Fibroblast of mammary gland (primary cell): ENCODE data around the gene STMND1.
A peak's percentile ranks its signal among the peaks of the same experiment; 100 is the strongest.

Experiments used
- DNase-seq: peaks from one replicate; pipeline ENCODE4 v3.0.0-alpha.2; 2010; ENCODE audit warnings: low read depth
- H3K4me3 ChIP-seq: 2 replicates; pipeline ENCODE4 v1.5.1; 2011; ENCODE audit warnings: low read depth, mild to moderate bottlenecking, low read length, moderate library complexity; ENCODE audit not compliant: control insufficient read depth
- TF ChIP-seq, protein P1 (sequence below): conservative IDR thresholded peaks from 2 replicates; pipeline ENCODE4 v1.5.1; 2011; ENCODE audit warnings: low read depth, low read length, inconsistent platforms; ENCODE audit not compliant: control insufficient read depth, insufficient read depth

STMND1 gene

DNA sequence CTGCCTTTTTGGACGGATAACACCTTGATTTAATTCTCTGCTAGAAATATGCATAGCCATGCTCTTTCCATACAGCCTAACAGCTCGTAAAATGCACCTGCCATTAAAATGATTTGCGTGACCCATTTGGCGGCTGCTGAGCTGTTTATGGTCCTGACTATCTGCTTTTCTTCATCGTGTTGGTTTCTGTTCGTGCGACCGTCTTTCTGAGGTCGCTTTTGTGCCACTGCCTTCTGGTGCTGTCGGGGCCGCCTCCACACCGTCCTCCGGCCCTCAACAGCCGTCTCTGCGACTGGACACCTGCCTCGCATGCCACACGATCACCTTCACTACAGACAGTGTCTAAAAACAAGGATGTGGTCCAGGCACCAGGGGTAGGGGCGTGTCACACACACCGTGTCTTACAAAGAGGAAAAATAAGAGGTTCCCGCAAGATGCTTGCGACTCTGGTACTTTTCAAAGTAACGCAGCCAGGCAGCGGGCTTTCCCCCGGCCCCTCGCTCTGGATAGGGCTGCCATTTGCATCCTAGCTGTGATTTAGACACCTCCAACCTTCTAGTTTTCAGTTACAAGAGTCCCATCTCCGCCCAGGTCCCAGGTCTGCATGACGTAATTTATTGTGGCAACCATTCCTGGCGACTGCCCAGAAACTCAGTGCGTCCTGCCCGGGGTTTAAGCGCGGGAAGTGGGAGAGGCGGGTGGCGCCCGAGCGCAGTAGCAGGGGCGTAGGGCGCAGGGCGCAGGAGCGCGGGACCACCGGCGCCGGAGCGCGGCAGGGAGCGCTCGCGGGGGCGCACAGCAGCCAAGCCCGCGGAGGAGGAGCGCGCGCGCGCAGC, at the start of gene STMND1:
Gene STMND1 (plus strand): TSS at position 629 of the 836 bp plus-strand sequence. CDS start 208 bp downstream, outside the sequence.
- no peak within 1 kb of the TSS for H3K4me3 ChIP-seq
- DNase-seq: peak; percentile 20
- TF ChIP-seq, protein P1, sequence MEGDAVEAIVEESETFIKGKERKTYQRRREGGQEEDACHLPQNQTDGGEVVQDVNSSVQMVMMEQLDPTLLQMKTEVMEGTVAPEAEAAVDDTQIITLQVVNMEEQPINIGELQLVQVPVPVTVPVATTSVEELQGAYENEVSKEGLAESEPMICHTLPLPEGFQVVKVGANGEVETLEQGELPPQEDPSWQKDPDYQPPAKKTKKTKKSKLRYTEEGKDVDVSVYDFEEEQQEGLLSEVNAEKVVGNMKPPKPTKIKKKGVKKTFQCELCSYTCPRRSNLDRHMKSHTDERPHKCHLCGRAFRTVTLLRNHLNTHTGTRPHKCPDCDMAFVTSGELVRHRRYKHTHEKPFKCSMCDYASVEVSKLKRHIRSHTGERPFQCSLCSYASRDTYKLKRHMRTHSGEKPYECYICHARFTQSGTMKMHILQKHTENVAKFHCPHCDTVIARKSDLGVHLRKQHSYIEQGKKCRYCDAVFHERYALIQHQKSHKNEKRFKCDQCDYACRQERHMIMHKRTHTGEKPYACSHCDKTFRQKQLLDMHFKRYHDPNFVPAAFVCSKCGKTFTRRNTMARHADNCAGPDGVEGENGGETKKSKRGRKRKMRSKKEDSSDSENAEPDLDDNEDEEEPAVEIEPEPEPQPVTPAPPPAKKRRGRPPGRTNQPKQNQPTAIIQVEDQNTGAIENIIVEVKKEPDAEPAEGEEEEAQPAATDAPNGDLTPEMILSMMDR: no peak

DNA sequence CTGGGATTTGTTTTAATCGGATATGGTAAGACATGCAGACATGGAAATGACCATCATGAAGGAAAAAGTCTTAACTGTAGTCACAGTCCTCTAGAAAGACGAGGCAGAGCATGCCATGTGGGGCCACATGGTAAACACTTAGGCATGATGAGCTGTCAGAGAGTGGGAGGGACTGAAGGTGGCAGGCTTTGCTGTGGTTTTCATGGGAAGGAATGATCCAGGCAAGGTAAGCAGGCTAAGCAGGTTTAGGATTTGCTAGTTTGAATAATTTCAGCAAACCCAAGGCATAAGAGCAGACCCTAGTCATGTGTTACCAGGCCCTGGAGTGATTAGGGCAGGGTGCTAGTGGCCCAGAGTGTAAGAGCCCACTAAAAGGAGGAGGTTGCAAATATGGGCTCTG, 47.2 kb upstream of the STMND1 start:
- DNase-seq: no peak
- TF ChIP-seq, protein P1: no peak
- H3K4me3 ChIP-seq: no peak overlapping the region

DNA sequence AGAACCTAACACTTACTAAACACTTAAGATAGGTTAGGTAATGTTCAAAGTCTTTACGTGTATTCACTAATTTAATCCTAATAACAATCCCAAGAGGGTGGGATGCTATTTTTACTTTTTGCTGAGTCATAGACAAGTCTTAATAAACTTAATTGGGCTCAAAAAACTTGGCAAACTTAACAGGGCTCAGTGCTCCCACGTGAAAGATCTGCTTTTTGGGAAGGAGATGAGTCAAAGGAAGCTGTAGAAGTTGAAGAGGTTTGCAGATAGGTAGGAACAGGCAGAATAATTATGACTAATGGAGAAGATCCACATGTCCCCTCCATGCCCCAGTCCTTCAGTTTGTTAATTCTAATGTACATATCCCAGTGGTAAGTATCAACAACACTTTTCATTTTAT, 44.5 kb upstream of the STMND1 start:
- H3K4me3 ChIP-seq: no peak overlapping the region
- peak; percentile 63 for DNase-seq
- TF ChIP-seq, protein P1: no peak

DNA sequence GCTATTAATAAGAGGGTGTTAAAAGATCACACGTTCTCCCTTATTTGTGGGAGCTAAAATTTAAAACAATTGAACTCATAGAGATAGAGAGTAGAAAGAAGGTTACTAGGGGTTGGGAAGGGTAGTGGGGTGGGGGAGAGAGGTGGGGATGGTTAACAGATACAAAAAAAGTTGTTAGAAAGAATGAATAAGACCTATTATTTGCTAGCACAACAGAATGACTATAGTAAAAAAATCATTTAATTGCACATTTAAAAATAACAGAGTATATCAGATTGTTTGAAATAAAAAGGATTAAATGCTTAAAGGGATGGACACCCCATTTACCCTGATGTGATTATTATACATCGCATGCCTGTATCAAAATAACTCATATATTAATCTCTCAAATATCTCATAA, 43.3 kb upstream of the STMND1 start:
- no peak overlapping the region for H3K4me3 ChIP-seq
- TF ChIP-seq, protein P1: no peak
- DNase-seq: no peak

DNA sequence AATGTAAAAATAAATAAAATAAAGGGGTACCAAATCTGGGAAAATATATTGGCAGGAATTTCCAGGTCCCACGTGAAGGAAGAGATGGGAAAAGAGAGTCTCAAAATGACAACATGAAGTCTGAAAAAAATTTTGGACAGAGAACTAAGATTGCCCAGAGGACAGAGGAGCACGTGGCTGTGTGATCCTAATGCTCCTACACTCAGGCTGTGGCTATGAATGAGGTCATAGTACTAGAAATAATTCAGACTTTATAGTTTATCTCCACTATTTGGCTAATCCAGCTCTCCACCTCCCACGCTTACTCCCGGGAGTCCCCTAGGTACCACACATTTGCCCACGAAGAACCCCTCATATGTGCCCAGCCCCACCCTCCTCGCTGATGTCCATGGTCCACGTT, 42.8 kb upstream of the STMND1 start:
- no peak overlapping the region for H3K4me3 ChIP-seq
- TF ChIP-seq, protein P1: no peak
- peak; percentile 21 for DNase-seq

DNA sequence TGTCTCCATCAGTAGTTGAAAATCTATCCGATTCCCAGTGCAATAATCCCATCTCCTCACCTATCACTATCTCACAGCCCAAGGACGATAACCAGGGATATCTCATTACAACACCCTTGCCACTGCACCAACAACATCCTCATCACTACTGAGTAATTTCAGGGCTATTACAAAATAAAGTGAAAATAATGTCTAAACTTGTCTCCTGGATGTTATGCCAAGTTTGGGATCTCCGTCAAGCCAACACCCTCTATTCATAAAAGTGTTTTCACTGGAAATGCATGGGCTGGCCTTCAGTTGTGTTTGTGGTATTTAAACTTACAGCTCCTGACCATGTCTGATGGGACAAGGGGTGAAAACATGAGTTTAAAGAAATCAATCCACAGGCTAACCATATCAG, 42.0 kb upstream of the STMND1 start:
- no peak overlapping the region for H3K4me3 ChIP-seq
- no peak for DNase-seq
- TF ChIP-seq, protein P1: no peak

DNA sequence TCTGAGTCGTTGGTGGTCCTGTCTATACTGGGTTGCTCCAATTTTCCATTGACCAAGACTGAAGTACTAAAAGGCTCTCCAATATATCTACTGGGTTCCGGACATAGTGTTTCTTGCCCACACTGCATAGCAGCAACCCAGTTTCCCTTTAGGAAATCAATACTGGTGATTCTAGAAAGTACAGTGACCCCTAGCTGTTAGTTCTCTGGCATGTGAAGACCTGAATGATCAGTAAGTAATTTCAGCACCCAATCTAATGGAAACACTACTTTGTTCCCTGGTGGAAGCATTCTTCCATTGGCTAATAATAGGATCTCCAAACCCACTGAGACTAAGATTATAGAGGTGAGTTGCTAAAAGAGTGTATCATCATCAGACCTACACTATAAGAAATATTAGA, 40.8 kb upstream of the STMND1 start:
- TF ChIP-seq, protein P1: no peak
- no peak overlapping the region for H3K4me3 ChIP-seq
- DNase-seq: no peak
